C4-2B (cell line): ENCODE data around the gene DOC2A.

Source experiments
- CTCF ChIP-seq: fragments of 450-650 bp; conservative IDR thresholded peaks from 2 replicates; pipeline ENCODE4 v1.5.1; 2017; ENCODE audit warnings: mild to moderate bottlenecking
- ZFX ChIP-seq: fragments of 450-650 bp; IDR thresholded peaks from 2 replicates; pipeline ENCODE4 v1.6.1; 2017

GRCh38 chr16:29986231-29986630, 24.6 kb downstream of the DOC2A start:
- TF ChIP-seq CTCF (no peak), ZFX (no peak)
